ENCODE measurements around the gene PEPD.

Gene PEPD

DNA sequence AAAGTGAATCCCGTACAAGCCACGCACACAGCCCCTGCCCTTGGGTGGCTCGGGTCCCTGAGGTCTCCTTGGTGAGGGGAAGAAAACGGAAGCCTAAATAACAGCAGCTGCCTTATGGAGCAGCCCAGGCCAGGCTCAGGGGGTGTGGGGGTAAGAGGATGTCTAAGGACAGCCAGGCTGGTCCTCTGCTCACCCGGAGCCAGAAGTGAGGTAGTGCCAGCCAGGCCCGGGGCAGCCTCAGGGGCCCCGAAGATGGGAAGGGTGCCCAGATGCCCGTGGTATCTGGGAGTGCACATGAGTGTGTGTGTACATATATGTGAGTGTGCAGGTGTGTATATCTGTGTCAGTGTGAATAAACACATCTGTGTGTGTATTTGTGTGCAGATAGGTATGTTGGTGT lies 38.4 kb upstream of the PEPD start:
- Histone ChIP-seq H3K27ac (replicated peaks) (no peak overlapping the region), H3K27me3 (ENCODE audit: insufficient read depth, poor library complexity, severe bottlenecking) (no peaks in the 10 kb centered on the region), H3K4me3 (replicated peaks; ENCODE audit: insufficient read depth, low read length) (no peak overlapping the region)
- TF ChIP-seq CTCF (IDR thresholded peaks at IDR 0.05; ENCODE audit: insufficient read depth, low read length) = no peak
- no peak for TF ChIP-seq GABPA (IDR thresholded peaks at IDR 0.05; ENCODE audit: low read depth)
- no peak for TF ChIP-seq SPI1 (IDR thresholded peaks at IDR 0.05; ENCODE audit: borderline replicate concordance, low read depth)
- no peak for TF ChIP-seq POLR2AphosphoS5 (IDR thresholded peaks at IDR 0.05; ENCODE audit: low read depth)
- TF ChIP-seq, protein P1, sequence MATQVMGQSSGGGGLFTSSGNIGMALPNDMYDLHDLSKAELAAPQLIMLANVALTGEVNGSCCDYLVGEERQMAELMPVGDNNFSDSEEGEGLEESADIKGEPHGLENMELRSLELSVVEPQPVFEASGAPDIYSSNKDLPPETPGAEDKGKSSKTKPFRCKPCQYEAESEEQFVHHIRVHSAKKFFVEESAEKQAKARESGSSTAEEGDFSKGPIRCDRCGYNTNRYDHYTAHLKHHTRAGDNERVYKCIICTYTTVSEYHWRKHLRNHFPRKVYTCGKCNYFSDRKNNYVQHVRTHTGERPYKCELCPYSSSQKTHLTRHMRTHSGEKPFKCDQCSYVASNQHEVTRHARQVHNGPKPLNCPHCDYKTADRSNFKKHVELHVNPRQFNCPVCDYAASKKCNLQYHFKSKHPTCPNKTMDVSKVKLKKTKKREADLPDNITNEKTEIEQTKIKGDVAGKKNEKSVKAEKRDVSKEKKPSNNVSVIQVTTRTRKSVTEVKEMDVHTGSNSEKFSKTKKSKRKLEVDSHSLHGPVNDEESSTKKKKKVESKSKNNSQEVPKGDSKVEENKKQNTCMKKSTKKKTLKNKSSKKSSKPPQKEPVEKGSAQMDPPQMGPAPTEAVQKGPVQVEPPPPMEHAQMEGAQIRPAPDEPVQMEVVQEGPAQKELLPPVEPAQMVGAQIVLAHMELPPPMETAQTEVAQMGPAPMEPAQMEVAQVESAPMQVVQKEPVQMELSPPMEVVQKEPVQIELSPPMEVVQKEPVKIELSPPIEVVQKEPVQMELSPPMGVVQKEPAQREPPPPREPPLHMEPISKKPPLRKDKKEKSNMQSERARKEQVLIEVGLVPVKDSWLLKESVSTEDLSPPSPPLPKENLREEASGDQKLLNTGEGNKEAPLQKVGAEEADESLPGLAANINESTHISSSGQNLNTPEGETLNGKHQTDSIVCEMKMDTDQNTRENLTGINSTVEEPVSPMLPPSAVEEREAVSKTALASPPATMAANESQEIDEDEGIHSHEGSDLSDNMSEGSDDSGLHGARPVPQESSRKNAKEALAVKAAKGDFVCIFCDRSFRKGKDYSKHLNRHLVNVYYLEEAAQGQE (IDR thresholded peaks at IDR 0.05; ENCODE audit: insufficient replicate concordance, low read depth) = no peak
- no peak for DNase-seq (ENCODE audit: low read depth in 1 of 2, low spot score in 1 of 2)

- Histone ChIP-seq H3K4me3 (replicated peaks; ENCODE audit: insufficient read depth, low read length) (no peak overlapping the region), H3K27me3 (ENCODE audit: insufficient read depth, poor library complexity, severe bottlenecking) (no peaks in the 10 kb centered on the region), H3K27ac (replicated peaks) (no peak overlapping the region)
- no peak for DNase-seq (ENCODE audit: low read depth in 1 of 2, low spot score in 1 of 2)
- TF ChIP-seq CTCF (IDR thresholded peaks at IDR 0.05; ENCODE audit: insufficient read depth, low read length) (no peak), SPI1 (IDR thresholded peaks at IDR 0.05; ENCODE audit: borderline replicate concordance, low read depth) (no peak), GABPA (IDR thresholded peaks at IDR 0.05; ENCODE audit: low read depth) (no peak), POLR2AphosphoS5 (IDR thresholded peaks at IDR 0.05; ENCODE audit: low read depth) (no peak)
- TF ChIP-seq, protein P1 (IDR thresholded peaks at IDR 0.05; ENCODE audit: insufficient replicate concordance, low read depth) = no peak
Measured at GRCh38 chr19:33558856-33559255, 37.3 kb upstream of the PEPD start.

GRCh38 chr19:33558151-33558550 lies 36.6 kb upstream of the PEPD start:
- H3K4me3 ChIP-seq (replicated peaks; ENCODE audit: insufficient read depth, low read length) = no peak overlapping the region
- H3K27ac ChIP-seq (replicated peaks) = no peak overlapping the region
- TF ChIP-seq SPI1 (IDR thresholded peaks at IDR 0.05; ENCODE audit: borderline replicate concordance, low read depth) = no peak
- no peak for TF ChIP-seq GABPA (IDR thresholded peaks at IDR 0.05; ENCODE audit: low read depth)
- TF ChIP-seq CTCF (IDR thresholded peaks at IDR 0.05; ENCODE audit: insufficient read depth, low read length) = no peak
- TF ChIP-seq POLR2AphosphoS5 (IDR thresholded peaks at IDR 0.05; ENCODE audit: low read depth) = no peak
- TF ChIP-seq, protein P1 (IDR thresholded peaks at IDR 0.05; ENCODE audit: insufficient replicate concordance, low read depth) = no peak
- DNase-seq (ENCODE audit: low read depth in 1 of 2, low spot score in 1 of 2) = no peak
- H3K27me3 ChIP-seq (ENCODE audit: insufficient read depth, poor library complexity, severe bottlenecking) = no peaks in the 10 kb centered on the region

Data from HL-60 (cell line).